GM18526 (cell line): ENCODE results near the gene NT5E.

Source experiments
- POLR2A ChIP-seq: IDR thresholded peaks from 3 replicates; pipeline ENCODE4 v1.6.1; 2011; ENCODE audit not compliant: insufficient read length; ENCODE audit errors: extremely low read depth

The NT5E gene

DNA sequence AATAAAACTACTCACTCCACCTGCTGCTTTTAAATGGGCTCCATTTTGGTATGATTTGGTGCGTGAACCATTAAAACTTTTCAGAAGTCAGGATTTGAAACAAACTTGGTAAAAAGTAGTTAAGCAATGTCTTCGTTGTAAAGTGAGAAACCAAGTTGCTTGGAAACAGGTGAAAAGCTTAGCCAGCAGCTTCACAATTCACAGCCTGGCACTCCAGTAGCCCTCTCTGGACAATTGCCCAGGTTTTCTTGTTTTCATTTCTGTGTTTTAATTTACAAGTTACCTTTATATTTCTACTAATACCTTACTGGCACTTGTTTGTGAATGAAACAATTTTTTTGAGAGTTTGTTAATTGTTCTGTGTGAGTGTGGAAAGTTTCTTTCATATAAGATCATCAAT lies 12.8 kb downstream of the NT5E start:
- TF ChIP-seq POLR2A = no peak

DNA sequence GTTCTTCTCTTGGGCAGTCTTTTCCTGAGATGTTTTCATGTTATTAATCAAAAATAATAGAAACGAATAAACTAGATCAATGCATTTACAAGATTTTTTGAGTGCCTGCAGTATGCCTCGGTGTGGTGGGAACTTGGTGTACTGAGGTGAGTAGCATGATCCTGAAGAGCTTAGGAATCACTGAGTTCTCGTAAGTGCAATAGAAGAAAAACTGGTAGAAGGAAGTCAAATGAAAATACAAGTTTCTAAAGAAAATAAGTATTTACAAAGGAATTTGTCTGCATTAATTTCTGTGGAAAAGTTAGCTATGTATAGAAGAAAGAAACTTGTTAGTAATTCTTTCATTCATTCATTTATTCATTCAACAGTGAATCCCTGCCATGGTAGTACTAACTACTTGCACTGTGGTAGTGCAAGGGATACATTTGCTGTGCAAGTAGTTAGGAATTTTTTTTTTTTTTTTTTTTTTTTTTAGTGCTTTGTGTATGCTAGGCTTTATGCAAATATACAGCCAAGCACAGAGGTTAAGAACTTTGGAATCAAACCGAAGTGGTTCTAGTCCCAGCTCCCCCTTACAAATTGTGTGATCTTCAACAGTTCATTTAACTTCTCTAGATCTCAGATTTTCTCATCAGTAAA lies 13.9 kb downstream of the NT5E start:
- TF ChIP-seq POLR2A = no peak

DNA sequence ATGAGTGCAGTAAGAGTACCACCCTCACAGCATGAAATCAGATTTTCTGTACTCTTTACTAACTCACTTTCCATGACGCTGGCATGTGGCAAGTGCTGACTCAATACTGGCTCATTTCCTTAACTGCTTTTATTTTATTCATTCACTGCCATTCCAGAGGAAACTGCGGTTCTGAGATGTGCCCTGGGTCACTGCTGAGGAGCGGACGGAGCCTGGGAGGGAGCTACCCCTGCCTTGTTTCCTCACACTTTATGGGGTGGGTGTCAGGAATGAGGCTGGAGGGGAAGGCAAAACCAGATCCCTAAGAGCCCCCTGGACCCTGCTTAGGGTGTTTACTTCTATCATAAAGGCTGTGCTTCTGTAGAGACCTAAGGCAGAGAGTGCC lies 14.4 kb downstream of the NT5E start:
- TF ChIP-seq POLR2A = no peak

DNA sequence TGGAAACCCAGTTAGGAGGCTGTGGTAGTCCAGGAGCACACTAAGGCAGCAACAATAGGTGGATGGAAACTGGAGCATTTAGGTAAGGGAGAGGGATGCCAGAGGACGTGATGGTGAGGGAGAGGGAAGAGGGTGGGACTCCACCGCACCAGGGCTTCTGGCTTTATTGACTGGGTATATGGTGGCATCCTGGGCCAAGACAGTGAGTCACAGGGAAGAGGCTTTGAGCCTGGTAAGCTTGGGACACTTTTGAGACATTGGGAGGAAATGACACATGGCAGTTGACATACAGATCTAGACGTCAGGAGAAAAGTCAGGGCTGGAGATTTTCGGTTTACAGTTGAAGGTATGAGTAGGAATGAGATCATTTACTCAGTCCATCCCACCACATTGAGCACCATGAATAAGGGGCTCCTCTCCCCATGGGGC lies 14.9 kb downstream of the NT5E start:
- TF ChIP-seq POLR2A = no peak

DNA sequence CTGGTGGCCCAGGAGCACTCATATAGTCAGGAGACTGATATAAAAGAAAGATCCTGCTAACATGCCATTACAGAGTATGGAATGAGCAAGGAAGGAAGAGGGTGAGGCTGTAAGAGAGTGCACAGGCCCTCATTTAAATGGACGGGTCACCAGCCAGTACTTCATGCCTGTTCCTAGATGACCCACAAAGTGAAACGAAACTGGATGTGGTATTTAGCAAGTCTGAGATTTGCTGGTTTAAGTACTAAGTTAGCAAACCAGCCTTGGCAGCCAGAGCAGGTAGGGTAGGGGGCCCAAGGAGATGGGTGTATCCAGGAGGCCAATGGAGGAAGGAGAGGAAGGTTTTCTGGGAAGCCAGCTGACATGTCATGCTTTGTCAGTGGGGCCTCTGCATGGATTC lies 15.9 kb downstream of the NT5E start:
- TF ChIP-seq POLR2A = no peak

DNA sequence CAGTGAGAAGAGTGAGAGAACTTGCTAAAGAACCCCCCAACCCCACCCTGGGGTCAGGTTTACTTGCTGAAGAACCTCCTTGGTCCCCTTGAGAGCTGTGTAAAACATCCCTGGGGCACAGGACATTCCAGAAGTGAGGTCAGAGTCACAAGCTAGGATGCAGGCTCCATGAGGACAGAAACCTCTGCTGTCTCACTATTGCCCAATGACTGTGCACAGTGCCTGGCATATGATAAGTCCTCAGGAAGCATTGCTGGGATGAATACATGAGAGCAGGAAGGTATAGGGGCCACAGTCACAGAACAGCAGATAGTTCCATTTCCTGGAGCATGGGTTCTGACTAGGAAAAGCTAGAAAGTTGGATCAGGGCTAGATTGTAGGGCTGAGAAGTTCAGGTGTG lies 18.4 kb downstream of the NT5E start:
- TF ChIP-seq POLR2A = no peak

DNA sequence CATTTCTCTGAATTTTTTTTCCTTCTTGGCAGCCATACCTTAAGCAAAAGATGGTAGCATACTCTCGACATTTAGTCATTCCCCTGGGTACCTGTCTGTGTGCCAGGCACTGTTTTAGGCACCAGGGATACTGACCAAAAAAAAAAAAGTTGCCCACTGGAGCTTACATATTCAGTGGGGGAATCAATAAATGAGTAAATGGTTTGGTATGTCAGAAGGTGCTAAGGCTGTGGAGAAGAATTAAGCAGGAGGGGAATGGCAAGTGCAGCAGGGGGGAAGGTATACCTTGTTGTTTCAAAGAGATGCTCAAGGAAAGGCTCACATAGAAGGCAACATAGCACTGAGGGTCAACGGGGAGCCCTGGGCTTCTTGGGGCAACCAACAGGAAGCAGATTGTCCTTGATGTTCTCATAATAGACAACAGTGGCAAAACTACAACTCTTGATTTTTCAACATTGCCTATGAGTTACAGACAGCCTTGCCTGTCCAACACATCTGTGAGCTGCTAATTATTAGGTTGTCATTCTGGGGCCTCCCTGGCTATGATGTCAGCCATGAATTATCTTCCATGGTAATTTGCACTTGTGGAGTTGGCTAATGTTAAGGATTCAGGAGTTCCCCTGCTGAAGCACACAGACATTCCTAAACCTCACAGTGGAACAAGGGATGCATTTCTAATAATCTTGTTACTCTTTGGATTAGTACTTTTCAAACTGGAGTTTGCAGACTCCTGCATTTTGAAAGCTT lies 19.6 kb downstream of the NT5E start:
- TF ChIP-seq POLR2A = no peak

DNA sequence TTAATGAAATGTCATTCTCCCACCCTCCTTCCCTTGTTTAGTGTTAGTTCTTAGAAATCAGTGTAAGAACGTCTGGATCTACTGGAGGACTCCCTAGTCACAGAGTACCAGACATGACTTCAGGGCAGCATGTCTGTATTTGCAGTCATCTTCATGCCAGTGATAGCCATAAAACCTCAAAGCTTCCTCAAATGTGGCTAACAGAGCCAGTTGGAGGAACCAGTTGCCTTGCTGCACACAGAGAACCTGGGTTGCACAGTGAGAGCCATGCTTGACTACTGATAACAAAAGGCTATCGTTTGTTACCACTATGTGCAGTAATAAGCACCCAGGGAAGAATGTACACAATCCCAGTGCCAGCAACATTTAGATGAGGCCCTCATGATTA lies 20.1 kb downstream of the NT5E start:
- TF ChIP-seq POLR2A = no peak

DNA sequence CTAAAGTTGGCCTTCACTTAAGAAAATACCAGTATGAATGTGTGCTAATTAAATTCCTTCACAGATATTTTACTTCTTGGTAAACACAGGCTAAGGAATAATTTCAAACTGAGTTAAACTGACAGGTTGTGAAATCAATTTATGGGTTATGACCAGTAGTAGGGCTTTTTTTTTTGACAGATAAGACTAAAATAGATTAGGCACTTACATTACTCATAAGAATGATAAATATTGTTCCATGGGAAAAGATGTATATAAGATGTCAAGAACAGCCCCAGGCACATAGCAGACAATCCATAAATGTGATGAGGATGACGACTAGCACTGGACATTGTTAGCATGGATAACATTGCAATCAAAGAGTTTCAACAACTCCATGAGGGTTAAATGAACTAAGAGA lies 22.9 kb downstream of the NT5E start:
- no peak for TF ChIP-seq POLR2A

DNA sequence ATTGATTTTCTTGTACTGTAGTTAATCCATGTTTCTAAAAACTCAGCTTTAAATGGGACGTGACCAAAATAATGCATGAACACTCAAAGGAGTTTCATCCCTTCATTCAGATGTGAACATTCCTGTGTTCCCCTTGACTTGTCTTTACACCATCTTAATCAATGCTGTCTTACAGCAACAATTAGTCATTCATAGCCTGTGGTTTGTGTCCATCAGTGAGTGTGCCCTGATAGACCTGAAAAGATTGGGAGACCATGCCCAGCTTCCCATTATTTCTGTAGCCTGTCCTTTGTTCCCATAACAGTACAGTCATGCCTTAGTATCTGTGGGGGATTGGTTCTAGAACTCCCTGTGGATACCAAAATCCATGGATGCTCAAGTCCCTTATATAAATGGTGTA lies 23.9 kb downstream of the NT5E start:
- no peak for TF ChIP-seq POLR2A

DNA sequence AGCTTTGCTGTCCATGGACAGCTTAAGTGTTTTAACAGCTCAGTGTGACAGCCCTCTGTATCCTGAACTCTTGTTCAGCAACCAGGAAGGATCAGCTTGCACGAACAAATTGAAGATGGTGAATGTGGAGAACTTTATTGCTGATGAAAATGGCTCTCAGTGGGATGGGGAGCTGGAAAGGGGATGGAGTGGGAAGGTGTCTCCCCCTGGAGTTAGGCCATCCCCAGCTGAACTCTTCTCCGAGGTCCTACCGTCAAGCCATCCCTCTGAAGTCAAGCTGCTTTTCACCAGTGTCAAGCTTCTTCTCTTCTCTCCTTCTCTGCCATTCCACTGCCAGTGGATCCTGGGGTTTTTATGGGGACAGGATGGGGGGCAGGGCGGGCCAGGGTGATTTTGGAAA lies 26.6 kb downstream of the NT5E start:
- no peak for TF ChIP-seq POLR2A

DNA sequence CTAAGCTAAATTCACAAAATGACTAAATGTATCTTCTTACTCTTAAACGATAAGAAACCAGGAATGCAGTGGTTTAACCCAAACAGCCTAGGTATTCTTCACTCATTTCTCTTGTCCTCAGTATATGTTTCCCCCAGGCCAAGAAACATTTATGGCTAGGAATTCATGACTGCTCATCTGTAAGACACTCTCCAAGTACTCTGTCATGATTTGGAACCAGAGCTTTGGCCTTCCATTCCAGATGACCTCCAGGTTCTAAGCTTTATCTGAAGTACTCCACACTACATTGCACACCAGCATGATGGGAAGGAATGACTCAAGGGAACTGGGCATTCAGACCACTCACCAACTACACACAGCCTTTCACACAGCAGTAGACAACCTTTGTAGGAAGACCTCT lies 29.3 kb downstream of the NT5E start:
- TF ChIP-seq POLR2A = no peak

DNA sequence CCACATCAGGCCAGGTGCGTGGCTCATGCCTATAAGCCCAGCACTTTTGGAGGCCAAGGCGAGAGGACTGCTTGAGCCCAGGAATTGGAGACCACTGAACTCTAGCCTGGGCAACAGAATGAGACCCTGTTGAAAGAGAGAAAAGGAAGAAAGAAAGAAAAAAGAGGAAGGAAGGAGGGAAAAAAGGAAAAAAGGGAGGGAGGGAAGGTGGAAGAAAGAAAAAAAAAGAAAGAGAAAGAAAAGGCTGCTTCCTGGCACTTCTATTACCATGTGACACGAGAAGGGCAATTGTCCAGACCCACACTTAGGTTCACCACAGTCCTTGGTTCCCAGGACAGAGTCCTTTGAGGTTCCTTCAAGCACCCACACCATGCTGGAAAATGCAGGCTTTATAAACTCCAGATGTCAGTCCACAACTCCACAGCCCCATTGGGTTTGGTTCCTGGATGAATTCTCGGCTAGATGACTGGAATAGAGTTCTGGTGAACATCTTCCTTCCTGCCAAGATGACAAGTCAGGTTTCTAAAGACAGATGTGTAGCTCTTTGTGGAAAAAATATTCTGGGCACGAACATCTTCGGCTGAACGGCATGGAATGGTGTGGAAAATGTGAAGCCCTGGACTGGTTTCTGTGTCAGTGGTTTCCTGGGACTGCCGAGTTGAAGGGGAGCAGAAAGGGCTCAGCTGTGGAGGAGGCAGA lies 32.5 kb downstream of the NT5E start:
- no peak for TF ChIP-seq POLR2A

DNA sequence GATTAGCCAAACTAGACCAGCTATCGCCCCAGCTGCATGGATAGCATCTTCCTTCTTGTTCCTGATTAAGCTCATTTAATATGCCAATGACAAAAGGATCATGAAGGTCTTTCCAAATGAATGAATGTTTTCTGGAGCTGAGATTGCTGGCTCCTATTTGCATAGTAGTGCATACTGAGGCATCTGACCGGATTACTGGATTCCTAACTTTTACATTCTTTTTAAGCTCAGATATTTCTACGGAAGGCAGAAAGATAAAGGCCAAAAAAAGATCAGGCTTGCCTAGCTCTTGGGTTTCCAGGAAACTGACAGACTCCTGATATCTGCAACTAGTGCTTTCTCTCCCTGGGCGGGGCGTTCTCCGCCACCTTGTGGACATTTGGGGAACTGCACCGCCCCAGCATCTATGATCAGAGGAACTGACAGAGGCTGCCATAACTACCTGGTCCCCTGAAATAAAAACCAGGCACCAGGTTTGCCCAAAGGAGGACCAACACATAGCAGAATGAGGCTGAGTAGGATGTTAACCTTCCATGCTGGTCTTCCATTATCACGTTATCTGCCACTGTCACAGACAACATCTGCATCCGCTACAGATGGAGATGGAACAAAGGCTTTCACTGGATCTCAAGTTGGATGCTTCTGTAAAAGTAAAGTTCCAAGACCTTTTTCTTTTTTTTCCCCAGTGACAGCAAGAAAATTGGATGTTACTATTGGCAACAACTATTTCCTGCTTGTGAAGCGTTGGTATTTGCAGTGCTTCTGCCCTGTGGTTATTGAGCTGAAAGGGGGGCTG lies 33.2 kb downstream of the NT5E start:
- no peak for TF ChIP-seq POLR2A

DNA sequence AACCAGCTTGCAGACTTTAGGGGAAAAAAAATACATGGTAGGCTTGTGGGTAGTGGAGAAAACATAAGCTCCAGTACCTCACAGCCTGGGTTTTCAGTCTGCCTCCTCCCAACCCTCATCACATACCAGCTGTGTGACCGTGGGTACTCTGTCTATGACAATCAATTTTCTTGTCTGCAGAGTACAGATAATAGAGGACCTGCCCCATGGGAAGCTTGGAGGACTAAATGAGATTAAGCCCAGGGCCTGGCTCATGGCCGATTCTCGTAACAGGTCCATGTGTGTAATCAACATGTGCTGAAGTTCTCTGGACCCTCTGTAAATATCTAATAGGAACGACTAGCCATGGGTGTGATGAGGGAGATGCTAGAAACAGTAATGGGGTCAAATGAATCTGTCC lies 34.0 kb downstream of the NT5E start:
- no peak for TF ChIP-seq POLR2A

DNA sequence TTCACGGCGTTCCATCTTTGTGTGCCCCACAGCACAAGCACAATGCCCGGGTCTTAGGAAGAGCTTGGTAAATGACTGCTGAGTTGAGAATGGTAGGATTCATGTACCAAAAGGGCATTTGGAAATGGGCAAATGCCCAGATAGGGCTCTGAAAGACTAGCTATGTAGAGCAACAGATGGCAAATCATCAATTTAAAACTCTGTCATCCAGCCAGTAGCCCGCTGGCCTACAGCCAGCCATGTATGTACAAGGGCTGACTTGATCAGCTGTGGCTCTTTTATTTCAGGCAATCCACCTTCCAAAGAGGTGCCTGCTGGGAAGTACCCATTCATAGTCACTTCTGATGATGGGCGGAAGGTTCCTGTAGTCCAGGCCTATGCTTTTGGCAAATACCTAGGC lies 35.1 kb downstream of the NT5E start:
- no peak for TF ChIP-seq POLR2A
